ENCODE measurements around the gene KRABD2.

Gene KRABD2

GRCh38 chr17:8409966-8410882, 33.7 kb upstream of the KRABD2 start:
- H3K4me3 ChIP-seq (replicated peaks; ENCODE audit: low read depth, low read length), result no peak overlapping the region; the same call in 1 of the 2 replicates
- DNase-seq (ENCODE audit: extremely low read depth, insufficient read length), result no peak

DNA sequence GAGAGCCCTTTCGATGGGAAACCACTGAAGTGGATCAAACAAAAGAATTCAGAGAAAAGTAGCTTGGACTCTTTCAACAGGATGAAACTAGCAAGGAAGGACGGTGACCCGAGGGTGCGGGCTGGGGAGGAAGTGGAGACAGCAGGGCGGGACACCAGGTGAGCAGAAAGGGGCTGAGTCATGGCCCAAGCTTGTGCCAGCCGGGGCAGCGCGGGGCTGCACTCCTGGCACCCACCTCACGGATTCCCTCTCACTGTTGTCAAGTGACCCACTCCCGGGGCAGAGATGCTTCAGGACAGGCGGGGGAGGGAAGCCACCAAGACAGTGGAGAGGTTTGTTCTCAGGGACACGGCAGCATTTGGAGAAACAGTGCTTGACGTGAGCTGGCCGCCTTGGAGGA, 31.9 kb upstream of the KRABD2 start:
- no peak for DNase-seq (ENCODE audit: extremely low read depth, insufficient read length)
- TF ChIP-seq, protein P1, sequence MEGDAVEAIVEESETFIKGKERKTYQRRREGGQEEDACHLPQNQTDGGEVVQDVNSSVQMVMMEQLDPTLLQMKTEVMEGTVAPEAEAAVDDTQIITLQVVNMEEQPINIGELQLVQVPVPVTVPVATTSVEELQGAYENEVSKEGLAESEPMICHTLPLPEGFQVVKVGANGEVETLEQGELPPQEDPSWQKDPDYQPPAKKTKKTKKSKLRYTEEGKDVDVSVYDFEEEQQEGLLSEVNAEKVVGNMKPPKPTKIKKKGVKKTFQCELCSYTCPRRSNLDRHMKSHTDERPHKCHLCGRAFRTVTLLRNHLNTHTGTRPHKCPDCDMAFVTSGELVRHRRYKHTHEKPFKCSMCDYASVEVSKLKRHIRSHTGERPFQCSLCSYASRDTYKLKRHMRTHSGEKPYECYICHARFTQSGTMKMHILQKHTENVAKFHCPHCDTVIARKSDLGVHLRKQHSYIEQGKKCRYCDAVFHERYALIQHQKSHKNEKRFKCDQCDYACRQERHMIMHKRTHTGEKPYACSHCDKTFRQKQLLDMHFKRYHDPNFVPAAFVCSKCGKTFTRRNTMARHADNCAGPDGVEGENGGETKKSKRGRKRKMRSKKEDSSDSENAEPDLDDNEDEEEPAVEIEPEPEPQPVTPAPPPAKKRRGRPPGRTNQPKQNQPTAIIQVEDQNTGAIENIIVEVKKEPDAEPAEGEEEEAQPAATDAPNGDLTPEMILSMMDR (IDR thresholded peaks at IDR 0.05; ENCODE audit: insufficient read depth, low read length, poor library complexity, severe bottlenecking), result no peak
- H3K4me3 ChIP-seq (replicated peaks; ENCODE audit: low read depth, low read length), result no peak overlapping the region
- no peaks in the 10 kb centered on the region for H3K27me3 ChIP-seq (replicated peaks; ENCODE audit: control insufficient read depth, insufficient read depth, low read length)
- H3K36me3 ChIP-seq (ENCODE audit: control insufficient read depth, insufficient read depth, low read length), result no peaks in the 10 kb centered on the region

More at GRCh38 chr17:8409966-8410882, 33.7 kb upstream of the KRABD2 start:
- H3K36me3 ChIP-seq (ENCODE audit: control insufficient read depth, insufficient read depth, low read length), result no peaks in the 10 kb centered on the region
- TF ChIP-seq, protein P1 (IDR thresholded peaks at IDR 0.05; ENCODE audit: insufficient read depth, low read length, poor library complexity, severe bottlenecking), result peak; percentile 83
- no peaks in the 10 kb centered on the region for H3K27me3 ChIP-seq (replicated peaks; ENCODE audit: control insufficient read depth, insufficient read depth, low read length)

DNA sequence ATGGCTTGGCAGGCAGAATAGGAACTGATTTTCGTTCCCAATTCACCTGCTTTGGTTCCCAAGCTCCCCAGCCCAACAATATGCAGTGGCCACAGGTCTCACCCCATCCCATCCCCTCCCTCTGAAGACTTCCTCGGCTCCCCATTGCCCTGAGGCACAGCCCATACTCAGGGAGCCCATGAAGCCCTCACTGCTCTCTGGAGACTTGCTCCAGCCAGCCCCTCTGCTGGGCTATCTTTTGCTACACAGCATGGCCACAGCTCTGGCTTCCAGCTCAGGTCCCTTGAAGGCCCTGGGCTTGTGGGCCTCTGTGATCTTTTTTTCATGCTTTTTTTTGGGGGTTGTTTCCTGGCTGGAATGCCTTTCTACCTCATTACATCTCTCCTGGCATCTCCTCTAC, 29.7 kb upstream of the KRABD2 start:
- DNase-seq (ENCODE audit: extremely low read depth, insufficient read length), result no peak
- Histone ChIP-seq H3K4me3 (replicated peaks; ENCODE audit: low read depth, low read length) (no peak overlapping the region), H3K36me3 (ENCODE audit: control insufficient read depth, insufficient read depth, low read length) (no peaks in the 10 kb centered on the region), H3K27me3 (replicated peaks; ENCODE audit: control insufficient read depth, insufficient read depth, low read length) (no peaks in the 10 kb centered on the region)
- TF ChIP-seq, protein P1 (IDR thresholded peaks at IDR 0.05; ENCODE audit: insufficient read depth, low read length, poor library complexity, severe bottlenecking), result no peak

DNA sequence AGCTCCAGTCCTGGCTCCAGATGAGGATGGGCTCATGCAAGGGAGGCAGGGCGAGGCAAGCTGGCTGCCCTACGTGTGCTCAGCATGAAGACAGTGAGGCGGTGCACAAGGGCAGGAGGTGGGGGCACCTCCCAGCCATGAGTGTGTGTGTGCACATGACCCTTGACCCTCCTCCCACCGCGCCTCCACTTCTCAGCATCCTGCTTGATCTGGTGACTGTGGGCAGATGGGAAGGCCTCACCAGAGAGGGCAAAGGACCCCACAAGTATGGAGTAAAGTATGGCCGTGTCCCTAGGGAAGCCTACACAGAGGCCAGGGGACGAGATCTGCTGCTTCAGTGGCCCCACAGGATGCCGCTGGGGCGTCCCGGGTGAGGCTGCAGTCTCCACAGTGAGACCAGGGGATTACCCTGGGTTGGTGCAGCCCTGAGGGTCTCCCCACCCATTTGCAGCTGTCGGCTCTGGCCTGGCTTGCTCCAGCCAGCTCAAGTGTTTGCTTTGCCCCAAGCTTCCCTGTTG, 29.1 kb upstream of the KRABD2 start:
- Histone ChIP-seq H3K36me3 (ENCODE audit: control insufficient read depth, insufficient read depth, low read length) (no peaks in the 10 kb centered on the region), H3K4me3 (replicated peaks; ENCODE audit: low read depth, low read length) (no peak overlapping the region), H3K27me3 (replicated peaks; ENCODE audit: control insufficient read depth, insufficient read depth, low read length) (no peaks in the 10 kb centered on the region)
- DNase-seq (ENCODE audit: extremely low read depth, insufficient read length), result no peak
- TF ChIP-seq, protein P1 (IDR thresholded peaks at IDR 0.05; ENCODE audit: insufficient read depth, low read length, poor library complexity, severe bottlenecking), result no peak

DNA sequence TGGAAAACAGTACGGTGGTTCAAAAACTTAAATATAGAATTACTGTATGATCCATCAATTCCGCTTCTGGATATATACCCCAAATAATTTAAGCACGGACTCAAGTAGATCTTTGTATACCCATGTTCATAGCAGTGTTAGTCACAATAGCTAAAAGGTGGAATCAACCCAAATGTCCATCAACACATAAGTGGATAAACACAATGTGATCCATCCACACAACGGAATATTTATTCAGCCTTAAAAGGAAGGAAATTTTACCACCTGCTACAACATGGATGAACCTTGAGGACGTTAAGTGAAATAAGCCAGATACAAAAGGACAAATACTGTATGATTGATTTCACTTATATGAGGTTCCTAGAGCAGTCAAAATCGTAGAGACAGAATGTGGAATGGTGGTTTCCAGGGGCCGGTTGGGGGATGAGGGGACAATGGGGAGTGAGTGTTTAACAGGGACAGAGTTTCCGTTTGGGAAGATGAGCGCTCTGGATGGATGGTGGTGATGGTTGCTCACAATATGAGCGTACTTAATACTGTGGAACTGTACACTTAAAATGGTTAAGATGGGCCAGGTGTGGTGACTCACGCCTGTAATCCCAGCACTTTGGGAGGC, 26.5 kb upstream of the KRABD2 start:
- no peak for DNase-seq (ENCODE audit: extremely low read depth, insufficient read length)
- TF ChIP-seq, protein P1 (IDR thresholded peaks at IDR 0.05; ENCODE audit: insufficient read depth, low read length, poor library complexity, severe bottlenecking), result no peak
- no peaks in the 10 kb centered on the region for H3K36me3 ChIP-seq (ENCODE audit: control insufficient read depth, insufficient read depth, low read length)
- H3K27me3 ChIP-seq (replicated peaks; ENCODE audit: control insufficient read depth, insufficient read depth, low read length), result no peaks in the 10 kb centered on the region
- no peak overlapping the region for H3K4me3 ChIP-seq (replicated peaks; ENCODE audit: low read depth, low read length)
